HG02981 (cell line): Measurements from ENCODE around the gene ANKRD10.

Experiments used
- ATAC-seq: cut with Tn5 transposase; IDR thresholded peaks from one replicate; pipeline ENCODE4 v1.9.1; 2021; ENCODE audit warnings: mild to moderate bottlenecking, moderate library complexity; ENCODE audit not compliant: unreplicated experiment

The ANKRD10 gene

GRCh38 chr13:110886870-110887596, 27.8 kb downstream of the ANKRD10 start:
- ATAC-seq = no peak

- no peak for ATAC-seq
These were observed 28.7 kb downstream of the ANKRD10 start for GRCh38 chr13:110885966-110886869.

GRCh38 chr13:110885516-110885915, 29.4 kb downstream of the ANKRD10 start:
- ATAC-seq = no peak

GRCh38 chr13:110884517-110884916, 30.4 kb downstream of the ANKRD10 start:
- ATAC-seq = no peak

- no peak for ATAC-seq
These were observed 31.3 kb downstream of the ANKRD10 start for GRCh38 chr13:110883542-110883941.

- ATAC-seq = no peak
These were observed 31.9 kb downstream of the ANKRD10 start for GRCh38 chr13:110882972-110883371.

- ATAC-seq = no peak
These were observed 32.8 kb downstream of the ANKRD10 start for GRCh38 chr13:110881839-110882627.

GRCh38 chr13:110880627-110881026, 34.2 kb downstream of the ANKRD10 start:
- no peak for ATAC-seq

GRCh38 chr13:110879482-110879881, 35.4 kb downstream of the ANKRD10 start:
- no peak for ATAC-seq

- no peak for ATAC-seq
These were observed 37.1 kb downstream of the ANKRD10 start for GRCh38 chr13:110877737-110878258.

GRCh38 chr13:110876609-110877008, 38.3 kb downstream of the ANKRD10 start:
- ATAC-seq = no peak

- no peak for ATAC-seq
These were observed 39.6 kb downstream of the ANKRD10 start for GRCh38 chr13:110875241-110875640.

- peak; percentile 52 for ATAC-seq
These were observed 40.3 kb downstream of the ANKRD10 start for GRCh38 chr13:110874508-110874960.

- no peak for ATAC-seq
These were observed 41.0 kb downstream of the ANKRD10 start for GRCh38 chr13:110873639-110874507.

- no peak for ATAC-seq
These were observed 41.9 kb downstream of the ANKRD10 start for GRCh38 chr13:110872768-110873638.

- ATAC-seq = no peak
These were observed 42.7 kb downstream of the ANKRD10 start for GRCh38 chr13:110872034-110872767.

GRCh38 chr13:110869805-110870706, 44.8 kb downstream of the ANKRD10 start:
- ATAC-seq = no peak
